CD14-positive monocyte (primary cell): ENCODE results near the gene GNPAT. TPM values are rescaled to one million over a fixed set of nuclear protein-coding genes. Genes with fewer than 3 reads are reported as not detected.

Experiments
- DNase-seq, 3 donors: peaks; one replicate each; pipeline ENCODE4 v3.0.0-alpha.2; 2011 to 2022
- H2AFZ ChIP-seq: 2 replicates; pipeline ENCODE4 v1.6.0; 2012; ENCODE audit warnings: mild to moderate bottlenecking, low read depth, low read length, inconsistent platforms; ENCODE audit not compliant: insufficient read depth, poor library complexity, severe bottlenecking
- H3K27ac ChIP-seq, 2 donors: 1 replicate in 1 of 2; 2 replicates in 1 of 2; pipeline ENCODE4 v1.5.1; 2012 to 2013; ENCODE audit warnings: low read length in 2 of 2, control low read depth in 1 of 2, inconsistent platforms in 1 of 2, low read depth in 1 of 2, mild to moderate bottlenecking in 1 of 2
- H3K27me3 ChIP-seq, 2 donors: one replicate each; pipeline versions ENCODE4 v1.6.0 to v1.6.1; 2011 to 2013; ENCODE audit warnings: low read length in 2 of 2; ENCODE audit not compliant: control insufficient read depth in 2 of 2, insufficient read depth in 2 of 2
- H3K36me3 ChIP-seq, 2 donors: replicated peaks in 1 of 2; 1 replicate in 1 of 2; 2 replicates in 1 of 2; pipeline versions ENCODE4 v1.5.1 to v1.6.1; 2012 to 2013; ENCODE audit warnings: low read length in 2 of 2, control low read depth in 1 of 2, inconsistent platforms in 1 of 2, mild to moderate bottlenecking in 1 of 2; ENCODE audit not compliant: insufficient read depth in 2 of 2, control insufficient read depth in 1 of 2
- H3K4me1 ChIP-seq, 2 donors: 1 replicate in 1 of 2; 2 replicates in 1 of 2; pipeline versions ENCODE4 v1.5.1 to v1.6.1; 2012 to 2013; ENCODE audit warnings: low read length in 2 of 2, control low read depth in 1 of 2, inconsistent platforms in 1 of 2, mild to moderate bottlenecking in 1 of 2, moderate library complexity in 1 of 2; ENCODE audit not compliant: insufficient read depth in 2 of 2, control insufficient read depth in 1 of 2
- H3K4me2 ChIP-seq: replicated peaks from 2 replicates; pipeline ENCODE3; 2012; ENCODE audit warnings: low read length, moderate library complexity, mild to moderate bottlenecking; ENCODE audit not compliant: poor library complexity, severe bottlenecking; ENCODE audit errors: extremely low read depth
- H3K4me3 ChIP-seq, 3 experiments: fragments of 200-600 bp in 1 of 3; sonication (generic) in 1 of 3; replicated peaks in 1 of 3; 1 replicate in 2 of 3; 2 replicates in 1 of 3; pipeline ENCODE4 v1.5.1; 2011 to 2013; ENCODE audit warnings: low read length in 3 of 3, mild to moderate bottlenecking in 3 of 3, control low read depth in 2 of 3, low read depth in 2 of 3, inconsistent platforms in 1 of 3, moderate library complexity in 1 of 3
- H3K79me2 ChIP-seq: 2 replicates; pipeline ENCODE4 v1.6.0; 2012; ENCODE audit warnings: mild to moderate bottlenecking, control low read depth, inconsistent platforms, low read length, moderate library complexity; ENCODE audit not compliant: insufficient read depth
- H3K9ac ChIP-seq: 2 replicates; pipeline ENCODE4 v1.6.0; 2017; ENCODE audit warnings: low read length, mild to moderate bottlenecking; ENCODE audit not compliant: insufficient read depth, poor library complexity, severe bottlenecking
- H3K9me3 ChIP-seq, 2 donors: replicated peaks in 1 of 2; 1 replicate in 1 of 2; 2 replicates in 1 of 2; pipeline versions ENCODE4 v1.5.1 to v1.6.1; 2012 to 2013; ENCODE audit warnings: low read length in 2 of 2, control low read depth in 1 of 2; ENCODE audit not compliant: control insufficient read depth in 1 of 2, insufficient read depth in 1 of 2
- H4K20me1 ChIP-seq: 2 replicates; pipeline ENCODE4 v1.6.0; 2012; ENCODE audit warnings: mild to moderate bottlenecking, low read length, control low read depth, moderate library complexity; ENCODE audit not compliant: insufficient read depth
- H3K27ac Mint-ChIP-seq, 7 donors: one replicate each; pipeline ENCODE4 v1.8.0; 2020; ENCODE audit warnings: mild to moderate bottlenecking in 7 of 7, mixed read lengths in 7 of 7, moderate library complexity in 6 of 7, inconsistent platforms in 2 of 7
- H3K27me3 Mint-ChIP-seq, 3 donors: one replicate each; pipeline ENCODE4 v1.8.0; 2021 to 2022; ENCODE audit warnings: low read depth in 3 of 3, mild to moderate bottlenecking in 3 of 3, mixed read lengths in 3 of 3, moderate library complexity in 3 of 3, inconsistent platforms in 1 of 3
- H3K36me3 Mint-ChIP-seq, 2 donors: one replicate each; pipeline ENCODE4 v1.8.0; 2020; ENCODE audit warnings: mixed read lengths in 2 of 2, inconsistent platforms in 1 of 2, mild to moderate bottlenecking in 1 of 2
- H3K4me1 Mint-ChIP-seq: one replicate; pipeline ENCODE4 v1.8.0; 2020; ENCODE audit warnings: mild to moderate bottlenecking, mixed read lengths
- H3K4me3 Mint-ChIP-seq, 2 donors: one replicate each; pipeline ENCODE4 v1.8.0; 2020; ENCODE audit warnings: mild to moderate bottlenecking in 2 of 2, mixed read lengths in 2 of 2, moderate library complexity in 1 of 2
- H3K9me3 Mint-ChIP-seq, 7 donors: one replicate each; pipeline ENCODE4 v1.8.0; 2020 to 2022; ENCODE audit warnings: mixed read lengths in 7 of 7, mild to moderate bottlenecking in 6 of 7, moderate library complexity in 6 of 7, inconsistent platforms in 2 of 7
- CTCF ChIP-seq: fragments of 200-600 bp; IDR thresholded peaks from one replicate; pipeline ENCODE4 v1.8.0; 2022; ENCODE audit warnings: antibody characterized with exemption, mild to moderate bottlenecking
- WGBS: methylation state at CpG from one replicate; pipeline ENCODE4 v1.1.5; 2013; ENCODE audit warnings: missing lambda C conversion rate; ENCODE audit not compliant: insufficient coverage; 5-methylcytosine and 5-hydroxymethylcytosine counted together
- intact Hi-C, 2 donors: fragments of 100-400 bp; cut with micrococcal nuclease; formaldehyde crosslinking; loops; one replicate each; pipeline versions ENCODE4 v1.15.0 to v1.15.1; 2023
- polyA plus RNA-seq, 3 donors: library from polyadenylated mRNA; depleted of rRNA in 1 of 3; unstranded in 2 of 3; stranded (reverse) in 1 of 3; fragments of 300-500 nt in 2 of 3; fragments of >200 nt in 1 of 3; fragmentation: Illumina TruSeq in 2 of 3; gene quantifications; 1 replicate in 2 of 3; 2 replicates in 1 of 3; pipeline ENCODE4 v1.2.3, GENCODE V29; 2012 to 2021

Gene GNPAT
- polyA plus RNA-seq, 3 donors: 20.8 to 40.3 (median 34.8) TPM

- intact Hi-C loops: no loop called here
- Mint-ChIP-seq H3K9me3 (peaks cover 0 to 13% (median 3%) of the 10 kb centered on the region in 7 donors), H3K4me3 (no peak overlapping the region), H3K27ac (no peak overlapping the region), H3K4me1 (peaks cover 4% of the 10 kb centered on the region), H3K36me3 (no peaks in the 10 kb centered on the region), H3K27me3 (peaks cover 0 to 2% (median 1%) of the 10 kb centered on the region in 3 donors)
- H3K9me3 ChIP-seq: peaks cover 0 to 7% of the 10 kb centered on the region in 2 donors
- no peaks in the 10 kb centered on the region for H3K4me1 ChIP-seq
- WGBS: 92% methylated on average over 6 of the region's 15 CpGs
- H4K20me1 ChIP-seq: no peaks in the 10 kb centered on the region
- no peak overlapping the region for H3K27ac ChIP-seq
- H3K4me3 ChIP-seq: no peak overlapping the region
- H3K79me2 ChIP-seq: no peaks in the 10 kb centered on the region
- no peaks in the 10 kb centered on the region for H3K27me3 ChIP-seq
- TF ChIP-seq CTCF: no peak
- no peak overlapping the region for H3K4me2 ChIP-seq
- no peaks in the 10 kb centered on the region for H3K36me3 ChIP-seq
- DNase-seq: no peak
- no peak overlapping the region for H3K9ac ChIP-seq
- H2AFZ ChIP-seq: no peak overlapping the region
These were observed 77.0 kb downstream of the GNPAT start for GRCh38 chr1:231318015-231318355.

- Histone ChIP-seq H3K4me2 (no peak overlapping the region), H3K79me2 (no peaks in the 10 kb centered on the region), H3K4me1 (no peaks in the 10 kb centered on the region), H3K27ac (no peak overlapping the region), H3K27me3 (no peaks in the 10 kb centered on the region), H3K9ac (no peak overlapping the region), H3K9me3 (peaks cover 0 to 7% of the 10 kb centered on the region in 2 donors), H2AFZ (no peak overlapping the region), H3K36me3 (no peaks in the 10 kb centered on the region), H3K4me3 (no peak overlapping the region), H4K20me1 (no peaks in the 10 kb centered on the region)
- peaks cover 0 to 2% (median 1%) of the 10 kb centered on the region in 3 donors for H3K27me3 Mint-ChIP-seq
- no peak overlapping the region for H3K4me3 Mint-ChIP-seq
- H3K36me3 Mint-ChIP-seq: no peaks in the 10 kb centered on the region
- H3K4me1 Mint-ChIP-seq: peaks cover 4% of the 10 kb centered on the region
- no peak for DNase-seq
- no peak overlapping the region for H3K27ac Mint-ChIP-seq
- peaks cover 0 to 13% (median 3%) of the 10 kb centered on the region in 7 donors for H3K9me3 Mint-ChIP-seq
- intact Hi-C loops: no loop called here
- WGBS: 100% methylated on average over 1 of the region's 4 CpGs
- no peak for TF ChIP-seq CTCF
These were observed 77.6 kb downstream of the GNPAT start for GRCh38 chr1:231318568-231318967.
